ENCODE measurements around the gene DAZAP1. TPM values are rescaled to one million over a fixed set of nuclear protein-coding genes. Genes with fewer than 3 reads are reported as not detected.

Gene DAZAP1
- total RNA-seq, result 100 to 1,000 TPM in 2 of 8 experiments, 10 to 100 TPM in 6; 32.3 to 129 (median 46.7) TPM

DNA sequence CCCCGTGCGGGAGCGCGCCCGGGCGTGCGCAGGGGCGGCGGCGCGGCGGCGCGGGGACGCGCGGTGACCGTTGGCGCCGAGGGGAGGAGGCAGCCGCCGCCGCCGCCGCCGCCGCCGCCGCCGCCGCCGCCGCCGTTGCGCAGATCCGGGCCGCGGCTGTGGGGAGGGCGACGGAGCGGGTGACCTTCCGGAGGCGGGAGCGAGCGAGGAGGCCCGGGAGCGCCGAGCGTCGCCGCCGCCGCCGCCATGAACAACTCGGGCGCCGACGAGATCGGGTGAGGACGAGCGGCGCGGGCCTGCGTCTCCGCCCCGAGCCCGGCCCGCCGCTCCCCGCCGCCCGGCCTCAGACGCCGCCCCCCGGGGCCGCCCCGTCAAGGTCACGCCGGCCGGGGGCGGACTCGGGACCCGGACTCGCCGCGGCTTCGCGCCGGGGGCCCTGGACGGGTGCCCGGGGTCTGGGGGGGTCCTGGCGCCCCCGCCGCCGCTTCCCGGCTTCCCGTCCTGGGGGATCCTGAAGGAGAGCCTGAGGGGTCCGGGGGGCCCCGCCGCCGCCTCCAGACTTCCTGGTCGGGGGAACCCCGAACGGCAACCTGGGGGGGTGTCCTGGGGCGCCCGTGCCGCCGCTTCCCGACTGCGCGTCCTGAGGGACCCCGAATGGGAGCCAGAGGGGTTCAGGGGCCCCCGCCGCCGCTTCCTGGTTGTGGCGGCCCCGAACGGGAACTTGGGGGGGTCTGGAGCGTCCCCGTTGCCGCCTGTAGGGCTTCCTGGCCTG is at the start of gene DAZAP1:
DAZAP1 (plus strand) TSS at position 59 of the 772 bp plus-strand sequence; CDS start at position 247, 188 bp downstream.
- H3K4me1 ChIP-seq (replicated peaks in 1 of 2), result peaks cover 28 to 34% of the 10 kb centered on the region in 2 donors
- WGBS, 10 experiments, result 0% methylated on average over 3 to 5 of the region's 121 CpGs; no CpG with 5 or more reads in 8 of the 10 experiments
- in situ Hi-C loops (cut with MboI; ENCODE audit: low pct_unique_long_range_greater_than_20kb in 2 of 9, low sequenced_read_pairs in 9 of 9, unreplicated experiment in 9 of 9), result no loop called here
- peak in 7 of 8 experiments; percentile 9 to 21 (median 12) for ATAC-seq (replicated peaks in 6 of 8)
- H3K4me3 ChIP-seq, result peak within 1 kb of the TSS; percentile 54 to 100 (median 78)
- H3K27ac ChIP-seq, result peak within 1 kb of the TSS; percentile 85 to 92

- 19 to 100% (median 77%) methylated on average over 1 to 22 of the region's 30 CpGs; no CpG with 5 or more reads in 2 of the 10 experiments for WGBS, 10 experiments
- H3K27ac ChIP-seq, result peak overlapping the region in 1 of 2 donors; percentile 30
- peaks cover 40 to 45% of the 10 kb centered on the region in 2 donors for H3K4me1 ChIP-seq (replicated peaks in 1 of 2)
Measured at GRCh38 chr19:1360126-1360817, 47.1 kb upstream of the DAZAP1 start.

GRCh38 chr19:1360818-1361461 is 46.4 kb upstream of the DAZAP1 start:
- in situ Hi-C loops (cut with MboI; ENCODE audit: low pct_unique_long_range_greater_than_20kb in 2 of 9, low sequenced_read_pairs in 9 of 9, unreplicated experiment in 9 of 9), result no loop called here
- Histone ChIP-seq H3K27ac (peak overlapping the region; percentile 30 to 78), H3K4me3 (peak overlapping the region in 4 of 5 donors; percentile 0 to 15 (median 13)), H3K4me1 (replicated peaks in 1 of 2) (peaks cover 43 to 52% of the 10 kb centered on the region in 2 donors)
- WGBS, 10 experiments, result 0 to 39% (median 12%) methylated on average over 2 to 18 of the region's 31 CpGs; no CpG with 5 or more reads in 4 of the 10 experiments
- peak; percentile 38 to 85 (median 50) for ATAC-seq (replicated peaks in 6 of 8)

More at GRCh38 chr19:1360126-1360817, 47.1 kb upstream of the DAZAP1 start:
- H3K4me3 ChIP-seq, result peak overlapping the region in 3 of 5 donors; percentile 12 to 15 (median 14)
- ATAC-seq (replicated peaks in 6 of 8), result peak in 1 of 8 experiments; percentile 4
- in situ Hi-C loops (cut with MboI; ENCODE audit: low pct_unique_long_range_greater_than_20kb in 2 of 9, low sequenced_read_pairs in 9 of 9, unreplicated experiment in 9 of 9), result no loop called here

- Histone ChIP-seq H3K4me3 (peak overlapping the region in 4 of 5 donors; percentile 0 to 15 (median 13)), H3K27ac (peak overlapping the region; percentile 62 to 78), H3K4me1 (replicated peaks in 1 of 2) (peaks cover 35 to 46% of the 10 kb centered on the region in 2 donors)
- in situ Hi-C loops (cut with MboI; ENCODE audit: low pct_unique_long_range_greater_than_20kb in 2 of 9, low sequenced_read_pairs in 9 of 9, unreplicated experiment in 9 of 9), result no loop called here
- 24 to 100% (median 54%) methylated on average over 1 to 11 of the region's 30 CpGs for WGBS, 10 experiments
- peak; percentile 35 to 88 (median 79) for ATAC-seq (replicated peaks in 6 of 8)
Measured at GRCh38 chr19:1361601-1362386, 45.6 kb upstream of the DAZAP1 start.

GRCh38 chr19:1362387-1363257 is 44.8 kb upstream of the DAZAP1 start:
- in situ Hi-C loops (cut with MboI; ENCODE audit: low pct_unique_long_range_greater_than_20kb in 2 of 9, low sequenced_read_pairs in 9 of 9, unreplicated experiment in 9 of 9), result no loop called here

DNA sequence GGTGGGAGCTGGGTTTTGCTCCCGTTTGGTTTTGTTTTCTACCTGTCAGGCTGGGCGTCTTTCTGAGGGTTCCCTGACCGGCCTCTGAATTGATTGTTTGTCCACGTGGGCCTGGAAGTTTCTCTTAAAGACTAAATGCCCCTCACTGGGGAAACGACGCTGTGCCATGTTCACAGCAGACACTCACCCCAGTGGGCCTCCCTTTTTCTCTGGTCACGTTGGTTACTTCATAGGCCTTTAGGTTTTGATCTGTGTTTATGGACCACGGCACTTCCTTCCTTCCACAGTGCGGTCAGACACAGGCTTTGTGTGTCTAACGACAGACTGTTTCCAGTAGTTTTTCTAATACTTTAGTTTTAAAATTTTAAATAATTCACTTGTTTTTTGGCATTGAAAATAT is 43.8 kb upstream of the DAZAP1 start:
- H3K27ac ChIP-seq, result no peak overlapping the region
- WGBS, 10 experiments, result 82 to 100% (median 94%) methylated on average over 1 to 8 of the region's 10 CpGs
- no peak overlapping the region for H3K4me3 ChIP-seq

More at GRCh38 chr19:1362387-1363257, 44.8 kb upstream of the DAZAP1 start:
- Histone ChIP-seq H3K4me3 (no peak overlapping the region), H3K4me1 (replicated peaks in 1 of 2) (peaks cover 35 to 43% of the 10 kb centered on the region in 2 donors), H3K27ac (peak overlapping the region; percentile 24 to 62)
- ATAC-seq (replicated peaks in 6 of 8), result no peak
- 84 to 100% (median 95%) methylated on average over 3 to 18 of the region's 42 CpGs; no CpG with 5 or more reads in 1 of the 10 experiments for WGBS, 10 experiments

DNA sequence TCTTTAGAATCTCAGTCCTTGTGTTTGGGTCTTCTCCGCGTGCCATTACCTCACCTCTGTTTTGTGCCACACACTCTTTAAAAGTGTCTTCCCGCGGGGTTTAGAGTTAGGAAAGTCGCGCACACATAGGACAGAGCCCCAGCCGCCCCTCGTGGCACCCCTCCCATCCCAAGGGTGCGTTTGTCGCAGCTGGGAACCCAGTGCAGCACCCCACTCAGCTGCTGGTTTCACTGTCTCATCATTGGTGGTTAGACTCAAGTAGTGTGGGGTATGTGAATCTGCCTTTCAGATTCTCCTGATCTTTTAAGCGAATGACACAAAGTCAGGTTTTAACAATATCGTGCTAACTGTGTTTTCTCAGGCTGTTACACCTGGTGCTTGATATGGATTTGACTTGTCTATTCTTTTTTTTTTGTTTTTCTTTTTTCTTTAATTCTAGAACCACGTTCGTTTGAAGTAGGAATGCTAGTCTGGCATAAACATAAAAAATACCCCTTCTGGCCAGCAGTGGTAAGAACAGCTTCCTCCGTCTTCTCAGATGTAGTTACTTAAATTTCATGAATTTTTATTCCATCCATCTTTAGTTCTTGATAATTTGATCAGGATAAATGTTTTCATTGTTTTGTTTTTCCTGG is 43.2 kb upstream of the DAZAP1 start:
- no peak overlapping the region for H3K4me3 ChIP-seq
- ATAC-seq (replicated peaks in 6 of 8), result no peak
- in situ Hi-C loops (cut with MboI; ENCODE audit: low pct_unique_long_range_greater_than_20kb in 2 of 9, low sequenced_read_pairs in 9 of 9, unreplicated experiment in 9 of 9), result no loop called here
- 64 to 100% (median 89%) methylated on average over 2 to 13 of the region's 15 CpGs for WGBS, 10 experiments
- peaks cover 35 to 43% of the 10 kb centered on the region in 2 donors for H3K4me1 ChIP-seq (replicated peaks in 1 of 2)
- no peak overlapping the region for H3K27ac ChIP-seq

More for the DNA sequence above, 43.8 kb upstream of the DAZAP1 start:
- no peak for ATAC-seq (replicated peaks in 6 of 8)
- peaks cover 35 to 43% of the 10 kb centered on the region in 2 donors for H3K4me1 ChIP-seq (replicated peaks in 1 of 2)
- in situ Hi-C loops (cut with MboI; ENCODE audit: low pct_unique_long_range_greater_than_20kb in 2 of 9, low sequenced_read_pairs in 9 of 9, unreplicated experiment in 9 of 9), result no loop called here

GRCh38 chr19:1365319-1366269 is 41.8 kb upstream of the DAZAP1 start:
- WGBS, 10 experiments, result 50 to 100% (median 69%) methylated on average over 1 to 14 of the region's 37 CpGs
- peak overlapping the region; percentile 42 to 60 for H3K27ac ChIP-seq
- in situ Hi-C loops (cut with MboI; ENCODE audit: low pct_unique_long_range_greater_than_20kb in 2 of 9, low sequenced_read_pairs in 9 of 9, unreplicated experiment in 9 of 9), result no loop called here
- no peak overlapping the region for H3K4me3 ChIP-seq
- peak in 5 of 8 experiments; percentile 7 to 47 (median 31) for ATAC-seq (replicated peaks in 6 of 8)
- peaks cover 27 to 35% of the 10 kb centered on the region in 2 donors for H3K4me1 ChIP-seq (replicated peaks in 1 of 2)

- no peak overlapping the region for H3K4me3 ChIP-seq
- no peak for ATAC-seq (replicated peaks in 6 of 8)
- WGBS, 10 experiments, result 20 to 100% (median 87%) methylated on average over 1 to 4 of the region's 10 CpGs; no CpG with 5 or more reads in 2 of the 10 experiments
- peaks cover 20 to 28% of the 10 kb centered on the region in 2 donors for H3K4me1 ChIP-seq (replicated peaks in 1 of 2)
- in situ Hi-C loops (cut with MboI; ENCODE audit: low pct_unique_long_range_greater_than_20kb in 2 of 9, low sequenced_read_pairs in 9 of 9, unreplicated experiment in 9 of 9), result no loop called here
- no peak overlapping the region for H3K27ac ChIP-seq
Measured at GRCh38 chr19:1366296-1366695, 41.1 kb upstream of the DAZAP1 start.
